Rectal smooth muscle tissue (tissue), 1 donor: ENCODE results near the gene HNRNPH3.

Experiments used
- H3K27ac ChIP-seq: one replicate; pipeline ENCODE4 v1.7.0; 2013; ENCODE audit warnings: low read depth, low read length, inconsistent platforms
- H3K27me3 ChIP-seq: one replicate; pipeline ENCODE4 v1.7.0; 2013; ENCODE audit warnings: low read length; ENCODE audit not compliant: control insufficient read depth, insufficient read depth
- H3K36me3 ChIP-seq: one replicate; pipeline ENCODE4 v1.7.0; 2013; ENCODE audit warnings: low read length; ENCODE audit not compliant: control insufficient read depth, insufficient read depth
- H3K4me1 ChIP-seq: one replicate; pipeline ENCODE4 v1.7.0; 2013; ENCODE audit warnings: low read length; ENCODE audit not compliant: control insufficient read depth, insufficient read depth
- H3K4me3 ChIP-seq: one replicate; pipeline ENCODE4 v1.7.0; 2013; ENCODE audit warnings: low read length
- H3K9ac ChIP-seq: one replicate; pipeline ENCODE4 v1.7.0; 2013; ENCODE audit warnings: low read length

HNRNPH3 gene

GRCh38 chr10:68366600-68366999 lies 34.7 kb downstream of the HNRNPH3 start:
- H3K4me3 ChIP-seq: no peak overlapping the region
- no peak overlapping the region for H3K27ac ChIP-seq
- no peaks in the 10 kb centered on the region for H3K27me3 ChIP-seq
- no peaks in the 10 kb centered on the region for H3K4me1 ChIP-seq
- no peak overlapping the region for H3K9ac ChIP-seq
- peaks cover 13% of the 10 kb centered on the region for H3K36me3 ChIP-seq

GRCh38 chr10:68367121-68367520 lies 35.3 kb downstream of the HNRNPH3 start:
- H3K27me3 ChIP-seq: no peaks in the 10 kb centered on the region
- no peak overlapping the region for H3K9ac ChIP-seq
- no peak overlapping the region for H3K27ac ChIP-seq
- H3K4me3 ChIP-seq: no peak overlapping the region
- H3K36me3 ChIP-seq: peaks cover 13% of the 10 kb centered on the region
- no peaks in the 10 kb centered on the region for H3K4me1 ChIP-seq

GRCh38 chr10:68371604-68372003 lies 39.7 kb downstream of the HNRNPH3 start:
- Histone ChIP-seq H3K27ac (no peak overlapping the region), H3K4me1 (no peaks in the 10 kb centered on the region), H3K36me3 (peaks cover 6% of the 10 kb centered on the region)

GRCh38 chr10:68385740-68386139 lies 53.9 kb downstream of the HNRNPH3 start:
- H3K4me1 ChIP-seq: no peaks in the 10 kb centered on the region
- no peak overlapping the region for H3K27ac ChIP-seq
- H3K4me3 ChIP-seq: no peak overlapping the region
- peaks cover 9% of the 10 kb centered on the region for H3K36me3 ChIP-seq
- H3K27me3 ChIP-seq: no peaks in the 10 kb centered on the region
- no peak overlapping the region for H3K9ac ChIP-seq

More at GRCh38 chr10:68371604-68372003, 39.7 kb downstream of the HNRNPH3 start:
- H3K4me3 ChIP-seq: no peak overlapping the region
- no peak overlapping the region for H3K9ac ChIP-seq
- no peaks in the 10 kb centered on the region for H3K27me3 ChIP-seq
